Fibroblast of lung (primary cell): ENCODE data around the gene RERE.

ENCODE experiments used
- CTCF ChIP-seq, 2 donors: IDR thresholded peaks in 1 of 2; conservative IDR thresholded peaks in 1 of 2; 1 replicate in 1 of 2; 2 replicates in 1 of 2; pipeline ENCODE4 v1.5.1; 2011 to 2012; ENCODE audit warnings: low read length in 2 of 2, control low read depth in 1 of 2, inconsistent platforms in 1 of 2, low read depth in 1 of 2, mild to moderate bottlenecking in 1 of 2
- EZH2 ChIP-seq: IDR thresholded peaks from 2 replicates; pipeline ENCODE4 v1.5.1; 2012; ENCODE audit warnings: low read length, control low read depth, mild to moderate bottlenecking; ENCODE audit errors: missing control alignments

GRCh38 chr1:8337776-8338525 lies 479.5 kb downstream of the RERE start:
- TF ChIP-seq CTCF (conservative IDR thresholded peaks at IDR 0.05 in 1 of 2, IDR thresholded peaks at IDR 0.05 in 1 of 2; ENCODE audit: low read depth in 1 of 2, low read length in 2 of 2) (no peak), EZH2 (no peak)
